ENCODE results near the gene XYLT1.

DNA sequence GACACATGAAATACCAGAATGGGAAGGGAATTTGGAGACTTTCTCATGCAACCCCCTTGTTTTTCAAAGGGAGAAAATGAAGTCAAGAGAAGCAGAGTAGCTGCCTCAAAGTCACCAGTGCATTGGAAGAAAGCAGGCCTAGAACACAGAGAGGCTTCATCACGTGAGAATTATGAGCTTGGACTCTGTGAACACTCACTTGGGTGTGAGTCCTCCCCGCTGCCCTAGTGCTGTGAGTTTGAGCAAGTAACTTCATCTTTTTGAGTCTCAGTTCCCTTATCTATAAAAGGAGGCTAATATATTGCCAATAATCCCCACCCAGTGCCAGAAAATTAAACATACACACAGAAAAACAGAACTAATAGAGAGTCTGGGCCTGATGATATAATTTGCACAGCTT is 315.8 kb downstream of the XYLT1 start:
- no peak for TF ChIP-seq CTCF (IDR thresholded peaks at IDR 0.05)
- TF ChIP-seq POLR2A (IDR thresholded peaks at IDR 0.05), result no peak

Data from esophagus squamous epithelium (tissue), 4 donors.